Measurements from ENCODE around the gene ZBTB8OS.

Gene ZBTB8OS

GRCh38 chr1:32612189-32612881 is 38.0 kb downstream of the ZBTB8OS start:
- no peak for TF ChIP-seq TAF1 (IDR thresholded peaks at IDR 0.05; ENCODE audit: borderline replicate concordance, insufficient read depth, low read length)
- TF ChIP-seq POLR2AphosphoS5 (IDR thresholded peaks at IDR 0.05; ENCODE audit: low read depth, low read length) = no peak
- TF ChIP-seq REST (IDR thresholded peaks at IDR 0.05; ENCODE audit: insufficient read depth in 1 of 2, low read depth in 2 of 2, low read length in 2 of 2) = no peak
- TF ChIP-seq FOXP2 (optimal IDR thresholded peaks at IDR 0.05; ENCODE audit: borderline replicate concordance, extremely low read depth, extremely low read length, insufficient read depth) = no peak
- TF ChIP-seq SIN3A (IDR thresholded peaks at IDR 0.05; ENCODE audit: borderline replicate concordance, insufficient read depth, low read length) = no peak

GRCh38 chr1:32611859-32612188 is 38.5 kb downstream of the ZBTB8OS start:
- TF ChIP-seq POLR2AphosphoS5 (IDR thresholded peaks at IDR 0.05; ENCODE audit: low read depth, low read length) (no peak), FOXP2 (optimal IDR thresholded peaks at IDR 0.05; ENCODE audit: borderline replicate concordance, extremely low read depth, extremely low read length, insufficient read depth) (no peak), SIN3A (IDR thresholded peaks at IDR 0.05; ENCODE audit: borderline replicate concordance, insufficient read depth, low read length) (no peak), TAF1 (IDR thresholded peaks at IDR 0.05; ENCODE audit: borderline replicate concordance, insufficient read depth, low read length) (no peak), REST (IDR thresholded peaks at IDR 0.05; ENCODE audit: insufficient read depth in 1 of 2, low read depth in 2 of 2, low read length in 2 of 2) (no peak)

- no peak for TF ChIP-seq REST (IDR thresholded peaks at IDR 0.05; ENCODE audit: insufficient read depth in 1 of 2, low read depth in 2 of 2, low read length in 2 of 2)
- no peak for TF ChIP-seq SIN3A (IDR thresholded peaks at IDR 0.05; ENCODE audit: borderline replicate concordance, insufficient read depth, low read length)
- no peak for TF ChIP-seq TAF1 (IDR thresholded peaks at IDR 0.05; ENCODE audit: borderline replicate concordance, insufficient read depth, low read length)
- no peak for TF ChIP-seq POLR2AphosphoS5 (IDR thresholded peaks at IDR 0.05; ENCODE audit: low read depth, low read length)
- TF ChIP-seq FOXP2 (optimal IDR thresholded peaks at IDR 0.05; ENCODE audit: borderline replicate concordance, extremely low read depth, extremely low read length, insufficient read depth) = no peak
Observed at GRCh38 chr1:32609180-32609579, 41.2 kb downstream of the ZBTB8OS start.

- no peak for TF ChIP-seq REST (IDR thresholded peaks at IDR 0.05; ENCODE audit: insufficient read depth in 1 of 2, low read depth in 2 of 2, low read length in 2 of 2)
- no peak for TF ChIP-seq TAF1 (IDR thresholded peaks at IDR 0.05; ENCODE audit: borderline replicate concordance, insufficient read depth, low read length)
- TF ChIP-seq FOXP2 (optimal IDR thresholded peaks at IDR 0.05; ENCODE audit: borderline replicate concordance, extremely low read depth, extremely low read length, insufficient read depth) = no peak
- no peak for TF ChIP-seq POLR2AphosphoS5 (IDR thresholded peaks at IDR 0.05; ENCODE audit: low read depth, low read length)
- TF ChIP-seq SIN3A (IDR thresholded peaks at IDR 0.05; ENCODE audit: borderline replicate concordance, insufficient read depth, low read length) = no peak
Observed at GRCh38 chr1:32606565-32607371, 43.6 kb downstream of the ZBTB8OS start.
